HEK293 (cell line): ENCODE measurements around the gene ARHGEF37.

Experiments used
- CTCF ChIA-PET: fragments of 350-600 bp; formaldehyde crosslinking; extraction: SDS; loops from one replicate; lab custom pipeline; 2021; ENCODE audit warnings: antibody characterized with exemption; lab: Yijun Ruan, JAX
- POLR2A ChIA-PET: fragments of 300-600 bp; formaldehyde crosslinking; extraction: SDS; loops from one replicate; lab custom pipeline; 2020; ENCODE audit warnings: antibody characterized with exemption, inconsistent platforms; lab: Yijun Ruan, JAX
- H3K27ac ChIP-seq: fragments of 200-500 bp; sonication (Bioruptor generic); 2 replicates; pipeline ENCODE4 v1.5.1; 2014; ENCODE audit warnings: low read depth, low read length, control low read depth, inconsistent platforms; ENCODE audit errors: extremely low read depth
- H3K36me3 ChIP-seq, 2 experiments: fragments of 200-500 bp in 1 of 2; sonication (Bioruptor generic) in 1 of 2; 1 replicate in 1 of 2; 2 replicates in 1 of 2; pipeline ENCODE4 v1.5.1; 2014 to 2017; ENCODE audit warnings: inconsistent platforms in 2 of 2, low read length in 2 of 2; ENCODE audit not compliant: control insufficient read depth in 2 of 2, insufficient read depth in 1 of 2
- H3K4me1 ChIP-seq: fragments of 200-500 bp; sonication (Bioruptor generic); 2 replicates; pipeline ENCODE4 v1.5.1; 2014; ENCODE audit warnings: mild to moderate bottlenecking, low read length, inconsistent platforms; ENCODE audit not compliant: control insufficient read depth, insufficient read depth
- H3K4me3 ChIP-seq: 2 replicates; pipeline ENCODE4 v1.5.1; 2011; ENCODE audit warnings: low read depth, mild to moderate bottlenecking, control low read depth, low read length, moderate library complexity
- H3K9me3 ChIP-seq: fragments of 200-500 bp; sonication (Bioruptor generic); 2 replicates; pipeline ENCODE4 v1.5.1; 2014; ENCODE audit warnings: low read depth, low read length, inconsistent platforms; ENCODE audit not compliant: control insufficient read depth, insufficient read depth
- KLF17 ChIP-seq: fragments of 450-650 bp; formaldehyde crosslinking; IDR thresholded peaks from 2 replicates; pipeline ENCODE4 v1.5.1; 2016; ENCODE audit warnings: missing biosample characterization, missing genetic modification characterization
- KLF7 ChIP-seq: fragments of 450-650 bp; formaldehyde crosslinking; IDR thresholded peaks from 2 replicates; pipeline ENCODE4 v1.5.1; 2016; ENCODE audit warnings: missing biosample characterization, missing genetic modification characterization, borderline replicate concordance
- MYNN ChIP-seq: fragments of 450-650 bp; formaldehyde crosslinking; IDR thresholded peaks from 2 replicates; pipeline ENCODE4 v1.5.1; 2016; ENCODE audit warnings: missing biosample characterization, missing genetic modification characterization, borderline replicate concordance
- OSR2 ChIP-seq: fragments of 450-650 bp; formaldehyde crosslinking; IDR thresholded peaks from 2 replicates; pipeline ENCODE4 v1.5.1; 2016; ENCODE audit warnings: missing biosample characterization, missing genetic modification characterization
- PRDM2 ChIP-seq: fragments of 450-650 bp; formaldehyde crosslinking; IDR thresholded peaks from 2 replicates; pipeline ENCODE4 v1.5.1; 2016; ENCODE audit warnings: missing biosample characterization, missing genetic modification characterization, borderline replicate concordance
- PRDM6 ChIP-seq: fragments of 450-650 bp; formaldehyde crosslinking; IDR thresholded peaks from 2 replicates; pipeline ENCODE4 v1.5.1; 2017; ENCODE audit warnings: missing biosample characterization, missing genetic modification characterization
- SP7 ChIP-seq: fragments of 450-650 bp; formaldehyde crosslinking; IDR thresholded peaks from 2 replicates; pipeline ENCODE4 v1.5.1; 2016; ENCODE audit warnings: missing biosample characterization, missing genetic modification characterization
- TRIM28 ChIP-seq: IDR thresholded peaks from 2 replicates; pipeline ENCODE4 v1.6.1; 2011; ENCODE audit warnings: low read length, control low read depth, borderline replicate concordance
- ZNF140 ChIP-seq: fragments of 450-650 bp; formaldehyde crosslinking; IDR thresholded peaks from 2 replicates; pipeline ENCODE4 v1.5.1; 2016; ENCODE audit warnings: missing biosample characterization, missing genetic modification characterization
- ZNF155 ChIP-seq: fragments of 450-650 bp; formaldehyde crosslinking; IDR thresholded peaks from 2 replicates; pipeline ENCODE4 v1.5.1; 2016; ENCODE audit warnings: missing biosample characterization, missing genetic modification characterization
- ZNF214 ChIP-seq: fragments of 450-650 bp; formaldehyde crosslinking; IDR thresholded peaks from 2 replicates; pipeline ENCODE4 v1.5.1; 2017; ENCODE audit warnings: missing biosample characterization, mild to moderate bottlenecking, missing genetic modification characterization, borderline replicate concordance
- ZNF24 ChIP-seq: fragments of 450-650 bp; formaldehyde crosslinking; IDR thresholded peaks from 2 replicates; pipeline ENCODE4 v1.5.1; 2016; ENCODE audit warnings: missing biosample characterization, missing genetic modification characterization
- ZNF350 ChIP-seq: fragments of 450-650 bp; formaldehyde crosslinking; IDR thresholded peaks from 2 replicates; pipeline ENCODE4 v1.5.0; 2017; ENCODE audit warnings: missing biosample characterization, mild to moderate bottlenecking, missing genetic modification characterization
- ZNF416 ChIP-seq: fragments of 450-650 bp; formaldehyde crosslinking; IDR thresholded peaks from 2 replicates; pipeline ENCODE4 v1.5.1; 2016; ENCODE audit warnings: missing biosample characterization, missing genetic modification characterization
- ZNF48 ChIP-seq: fragments of 450-650 bp; formaldehyde crosslinking; IDR thresholded peaks from 2 replicates; pipeline ENCODE4 v1.5.1; 2016; ENCODE audit warnings: missing biosample characterization, missing genetic modification characterization
- ZNF518A ChIP-seq: fragments of 450-650 bp; formaldehyde crosslinking; conservative IDR thresholded peaks from 2 replicates; pipeline ENCODE4 v1.5.1; 2016; ENCODE audit warnings: low read depth, missing biosample characterization, missing genetic modification characterization
- ZNF544 ChIP-seq: fragments of 450-650 bp; formaldehyde crosslinking; IDR thresholded peaks from 2 replicates; pipeline ENCODE4 v1.5.0; 2017; ENCODE audit warnings: missing biosample characterization, missing genetic modification characterization
- ZNF623 ChIP-seq: fragments of 450-650 bp; formaldehyde crosslinking; IDR thresholded peaks from 2 replicates; pipeline ENCODE4 v1.5.1; 2016; ENCODE audit warnings: missing biosample characterization, missing genetic modification characterization
- ZNF791 ChIP-seq: fragments of 450-650 bp; formaldehyde crosslinking; IDR thresholded peaks from 2 replicates; pipeline ENCODE4 v1.5.1; 2016; ENCODE audit warnings: missing biosample characterization, missing genetic modification characterization
- ZNF843 ChIP-seq: fragments of 450-650 bp; formaldehyde crosslinking; IDR thresholded peaks from 2 replicates; pipeline ENCODE4 v1.5.1; 2016; ENCODE audit warnings: missing biosample characterization, missing genetic modification characterization
- TF ChIP-seq, protein P1 (sequence below): fragments of 450-650 bp; formaldehyde crosslinking; IDR thresholded peaks from 2 replicates; pipeline ENCODE4 v1.5.1; 2016; ENCODE audit warnings: missing biosample characterization, missing genetic modification characterization, borderline replicate concordance

The ARHGEF37 gene

DNA sequence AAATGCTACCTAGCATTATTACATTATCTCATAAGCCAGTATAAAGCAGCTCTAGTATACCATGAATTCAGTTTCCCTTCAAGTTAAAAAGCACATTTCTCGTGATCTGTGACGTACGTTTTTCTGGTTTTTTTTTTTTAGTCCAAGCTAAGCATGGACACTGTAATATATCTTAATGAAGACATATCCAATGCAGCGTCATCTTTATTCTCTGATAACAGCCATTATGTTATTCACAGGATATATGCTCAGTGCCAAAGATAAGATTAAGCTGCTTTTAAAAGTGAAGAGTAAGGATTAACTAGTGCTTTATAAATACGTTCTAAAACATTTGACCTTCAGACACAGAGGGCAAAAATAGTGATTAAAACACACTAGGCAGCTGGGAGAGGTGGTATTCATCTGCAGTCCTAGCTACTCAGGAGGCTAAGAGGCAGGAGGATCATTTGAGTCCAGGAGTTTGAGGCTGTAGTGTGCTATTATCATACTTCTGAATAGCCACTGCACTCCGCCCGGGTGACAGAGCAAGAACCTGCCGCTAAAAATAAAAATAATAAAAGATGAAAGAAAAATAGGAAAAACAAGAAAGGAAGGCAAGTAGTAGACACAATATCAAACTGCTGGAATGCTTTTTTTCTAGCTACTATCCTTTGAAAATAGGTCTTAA is 37.8 kb upstream of the ARHGEF37 start (continued):
- TF ChIP-seq TRIM28: no peak
- TF ChIP-seq OSR2 (tag by site-specific recombination): peak; percentile 29; the same call in 1 of the 2 replicates
- TF ChIP-seq KLF17 (tag by site-specific recombination): no peak
- TF ChIP-seq PRDM6 (tag by site-specific recombination): peak; percentile 39
- no peak for TF ChIP-seq ZNF416 (tag by site-specific recombination)
- TF ChIP-seq ZNF350 (tag by site-specific recombination): no peak
- TF ChIP-seq ZNF843: peak; percentile 13; the same call in 1 of the 2 replicates
- no peak for TF ChIP-seq ZNF544 (tag by site-specific recombination)
- no peak for TF ChIP-seq ZNF140

DNA sequence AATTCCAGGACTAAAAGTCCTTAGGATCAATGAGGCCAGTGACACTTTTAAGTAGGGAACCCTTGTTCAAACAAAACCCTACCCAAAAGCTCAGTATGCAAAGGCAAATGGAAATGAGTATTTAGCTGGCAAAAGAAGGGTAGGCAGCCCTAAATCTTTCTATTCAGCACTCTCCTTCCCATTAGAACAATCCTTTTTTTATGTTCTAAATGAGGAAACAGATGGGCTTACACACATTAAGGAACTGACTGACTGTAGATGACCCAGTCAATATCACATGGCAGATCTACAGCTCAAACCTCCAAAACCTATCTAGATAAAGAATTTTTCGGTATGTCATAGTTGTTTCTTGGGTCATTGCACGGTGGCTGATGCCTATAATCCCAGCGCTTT is 37.3 kb upstream of the ARHGEF37 start:
- peaks cover 53 to 79% of the 10 kb centered on the region in 2 experiments for H3K36me3 ChIP-seq
- no peak overlapping the region for H3K4me3 ChIP-seq
- CTCF ChIA-PET: interaction anchor here (0.6 to 1.6 kb wide), 7 partner anchors 10 to 162 kb away, joined by 3 to 9 read pairs (median 4); no protein-coding TSS in a partner anchor
- peaks cover 31% of the 10 kb centered on the region for H3K4me1 ChIP-seq
- POLR2A ChIA-PET: interaction anchor here (0.6 to 1.6 kb wide), 3 partner anchors 7 to 252 kb away, joined by 4 to 8 read pairs (median 5); partner anchors contain the start of gene CSNK1A1
- H3K27ac ChIP-seq: no peak overlapping the region; the same call in 1 of the 2 replicates
- H3K9me3 ChIP-seq: no peaks in the 10 kb centered on the region
- TF ChIP-seq ZNF623 (tag by site-specific recombination) (no peak), SP7 (tag by site-specific recombination) (no peak), ZNF214 (no peak), MYNN (no peak), ZNF48 (tag by site-specific recombination) (no peak), ZNF155 (no peak), PRDM2 (tag by site-specific recombination) (no peak), KLF7 (no peak), ZNF791 (tag by site-specific recombination) (no peak), ZNF518A (tag by site-specific recombination) (no peak), ZNF350 (tag by site-specific recombination) (no peak), ZNF24 (tag by site-specific recombination) (no peak)
- TF ChIP-seq, protein P1, sequence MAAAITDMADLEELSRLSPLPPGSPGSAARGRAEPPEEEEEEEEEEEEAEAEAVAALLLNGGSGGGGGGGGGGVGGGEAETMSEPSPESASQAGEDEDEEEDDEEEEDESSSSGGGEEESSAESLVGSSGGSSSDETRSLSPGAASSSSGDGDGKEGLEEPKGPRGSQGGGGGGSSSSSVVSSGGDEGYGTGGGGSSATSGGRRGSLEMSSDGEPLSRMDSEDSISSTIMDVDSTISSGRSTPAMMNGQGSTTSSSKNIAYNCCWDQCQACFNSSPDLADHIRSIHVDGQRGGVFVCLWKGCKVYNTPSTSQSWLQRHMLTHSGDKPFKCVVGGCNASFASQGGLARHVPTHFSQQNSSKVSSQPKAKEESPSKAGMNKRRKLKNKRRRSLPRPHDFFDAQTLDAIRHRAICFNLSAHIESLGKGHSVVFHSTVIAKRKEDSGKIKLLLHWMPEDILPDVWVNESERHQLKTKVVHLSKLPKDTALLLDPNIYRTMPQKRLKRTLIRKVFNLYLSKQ (tag by site-specific recombination): no peak
